Measurements from ENCODE around the gene NDOR1.

Gene NDOR1

GRCh38 chr9:137199411-137200121 lies 5.9 kb upstream of the NDOR1 start:
- no peak for DNase-seq

GRCh38 chr9:137200311-137201204 lies 4.9 kb upstream of the NDOR1 start, which contains the start of gene TPRN:
Gene TPRN (minus strand): TSS chr9:137200741. CDS start chr9:137200711, 30 bp downstream.
- DNase-seq = peak; percentile 98

- no peak for DNase-seq
Observed at GRCh38 chr9:137201205-137201868, 4.2 kb upstream of the NDOR1 start.

- DNase-seq = no peak
Observed at GRCh38 chr9:137202966-137203365, 2.5 kb upstream of the NDOR1 start.

DNA sequence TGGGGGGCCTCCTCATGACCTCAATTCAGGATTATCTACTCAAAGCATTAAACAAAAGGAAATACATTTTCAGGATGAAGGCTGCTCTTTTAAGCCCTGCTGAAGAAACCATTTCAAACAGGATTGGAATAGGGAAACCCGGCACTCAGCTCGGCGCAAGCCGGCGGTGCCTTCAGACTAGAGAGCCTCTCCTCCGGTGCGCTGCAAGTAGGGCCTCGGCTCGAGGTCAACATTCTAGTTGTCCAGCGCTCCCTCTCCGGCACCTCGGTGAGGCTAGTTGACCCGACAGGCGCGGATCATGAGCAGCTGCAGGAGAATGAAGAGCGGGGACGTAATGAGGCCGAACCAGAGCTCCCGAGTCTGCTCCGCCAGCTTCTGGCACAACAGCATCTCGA lies 772 bp upstream of the NDOR1 start:
- DNase-seq = no peak

- DNase-seq = no peak
Observed at GRCh38 chr9:137206602-137207001, 1.1 kb downstream of the NDOR1 start.

GRCh38 chr9:137211532-137211931 lies 6.0 kb downstream of the NDOR1 start:
- DNase-seq = no peak

DNA sequence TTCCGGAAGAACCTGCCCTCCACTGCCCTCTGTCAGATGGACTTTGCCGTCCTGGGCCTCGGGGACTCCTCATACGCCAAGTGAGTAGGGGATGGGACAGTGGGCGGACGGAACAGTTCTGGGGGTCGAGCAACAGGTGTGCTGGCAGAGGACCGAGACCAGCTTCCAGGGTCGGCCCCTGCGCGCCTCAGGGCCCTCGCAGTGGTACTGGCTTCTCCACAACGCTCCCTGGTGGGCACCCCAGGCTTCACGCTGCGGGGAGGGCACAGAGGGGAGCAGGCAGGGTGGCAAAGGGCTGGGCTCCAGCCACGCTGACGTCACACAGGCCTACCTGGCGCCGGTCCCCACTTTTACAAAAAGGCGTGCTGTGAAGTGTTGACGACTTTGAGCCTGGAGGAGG lies 7.0 kb downstream of the NDOR1 start:
- DNase-seq = no peak

DNA sequence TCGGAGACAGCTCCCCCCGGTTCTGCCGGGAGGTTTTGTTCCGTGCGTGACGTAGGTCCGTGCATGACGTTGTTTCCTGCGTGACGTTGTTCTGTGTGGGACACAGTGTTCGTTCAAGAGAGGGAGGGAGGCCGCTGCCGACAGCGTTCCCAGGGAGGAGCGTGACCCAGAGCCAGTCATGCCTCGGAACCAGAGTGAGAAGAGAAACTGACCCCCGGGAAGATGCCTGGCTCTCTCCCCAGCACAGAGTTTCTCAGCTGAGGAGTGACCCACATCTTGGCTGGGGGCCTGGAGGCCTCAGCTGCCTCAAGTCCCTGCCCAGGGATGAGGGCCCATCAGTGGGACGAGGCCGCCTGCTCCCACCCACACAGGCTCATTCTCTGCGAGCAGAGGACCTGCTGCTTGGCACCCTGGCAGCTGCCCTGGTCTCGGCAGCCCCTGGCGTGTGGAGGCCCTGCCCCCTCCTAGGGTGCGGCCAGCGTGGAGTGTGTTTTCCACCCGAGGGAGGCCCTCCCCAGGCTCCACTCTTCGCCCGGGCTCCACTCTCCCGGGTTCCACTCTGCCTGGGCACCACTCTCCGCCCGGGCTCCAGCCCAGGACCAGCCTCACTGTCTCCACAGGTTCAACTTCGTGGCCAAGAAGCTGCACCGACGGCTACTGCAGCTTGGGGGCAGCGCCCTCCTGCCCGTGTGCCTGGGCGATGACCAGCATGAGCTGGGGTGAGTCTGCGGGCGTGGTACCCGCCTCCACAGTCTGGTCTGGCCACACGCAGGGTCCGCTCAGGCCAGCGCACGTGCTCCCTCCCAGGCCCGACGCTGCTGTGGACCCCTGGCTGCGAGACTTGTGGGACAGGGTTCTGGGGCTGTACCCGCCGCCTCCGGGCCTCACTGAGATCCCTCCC lies 7.9 kb downstream of the NDOR1 start:
- no peak for DNase-seq

- no peak for DNase-seq
Observed at GRCh38 chr9:137214620-137215019, 9.1 kb downstream of the NDOR1 start.

GRCh38 chr9:137215196-137215986 lies 9.9 kb downstream of the NDOR1 start:
- no peak for DNase-seq

DNA sequence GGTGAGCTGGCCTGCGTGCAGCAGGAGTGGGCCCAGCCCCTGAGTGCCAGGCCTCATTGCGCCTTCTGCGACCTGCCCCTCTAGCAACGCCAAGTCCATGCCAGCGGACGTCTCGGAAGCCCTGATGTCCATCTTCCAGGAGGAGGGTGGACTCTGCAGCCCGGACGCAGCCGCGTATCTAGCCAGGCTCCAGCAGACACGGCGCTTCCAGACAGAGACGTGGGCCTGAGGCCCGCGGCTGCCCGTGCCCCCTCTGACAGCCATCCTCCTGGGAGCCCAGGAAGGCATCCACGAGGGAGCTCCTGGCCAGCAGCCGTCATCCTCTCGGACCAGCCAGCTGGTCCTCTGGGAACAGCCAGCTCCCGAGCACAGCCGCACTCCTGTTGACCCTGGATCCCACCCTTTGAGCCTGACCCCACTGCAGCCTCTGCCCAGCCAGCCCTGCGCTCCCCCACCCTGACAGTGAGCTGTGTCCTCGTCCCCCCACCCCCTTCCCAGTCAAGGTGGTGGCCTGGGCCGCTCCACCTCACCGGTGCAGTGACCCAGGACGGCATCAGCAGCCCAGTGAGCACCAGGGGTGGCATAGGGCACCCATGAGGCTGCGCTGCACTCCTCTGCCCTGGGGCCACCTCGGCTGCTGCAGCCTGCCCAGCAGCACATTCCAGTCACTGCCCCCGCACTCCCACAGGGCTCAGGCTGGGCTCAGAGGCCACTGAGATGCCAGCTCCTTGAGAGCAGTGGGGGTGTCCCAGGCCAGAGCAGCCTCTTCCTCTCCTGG lies 10.9 kb downstream of the NDOR1 start:
- no peak for DNase-seq

GRCh38 chr9:137217276-137218211 lies 12.0 kb downstream of the NDOR1 start:
- DNase-seq = no peak

- no peak for DNase-seq
Observed at GRCh38 chr9:137218212-137218753, 12.8 kb downstream of the NDOR1 start.

GRCh38 chr9:137218754-137219271 lies 13.3 kb downstream of the NDOR1 start:
- no peak for DNase-seq

- no peak for DNase-seq
Observed at GRCh38 chr9:137219757-137220316, 14.3 kb downstream of the NDOR1 start.

DNA sequence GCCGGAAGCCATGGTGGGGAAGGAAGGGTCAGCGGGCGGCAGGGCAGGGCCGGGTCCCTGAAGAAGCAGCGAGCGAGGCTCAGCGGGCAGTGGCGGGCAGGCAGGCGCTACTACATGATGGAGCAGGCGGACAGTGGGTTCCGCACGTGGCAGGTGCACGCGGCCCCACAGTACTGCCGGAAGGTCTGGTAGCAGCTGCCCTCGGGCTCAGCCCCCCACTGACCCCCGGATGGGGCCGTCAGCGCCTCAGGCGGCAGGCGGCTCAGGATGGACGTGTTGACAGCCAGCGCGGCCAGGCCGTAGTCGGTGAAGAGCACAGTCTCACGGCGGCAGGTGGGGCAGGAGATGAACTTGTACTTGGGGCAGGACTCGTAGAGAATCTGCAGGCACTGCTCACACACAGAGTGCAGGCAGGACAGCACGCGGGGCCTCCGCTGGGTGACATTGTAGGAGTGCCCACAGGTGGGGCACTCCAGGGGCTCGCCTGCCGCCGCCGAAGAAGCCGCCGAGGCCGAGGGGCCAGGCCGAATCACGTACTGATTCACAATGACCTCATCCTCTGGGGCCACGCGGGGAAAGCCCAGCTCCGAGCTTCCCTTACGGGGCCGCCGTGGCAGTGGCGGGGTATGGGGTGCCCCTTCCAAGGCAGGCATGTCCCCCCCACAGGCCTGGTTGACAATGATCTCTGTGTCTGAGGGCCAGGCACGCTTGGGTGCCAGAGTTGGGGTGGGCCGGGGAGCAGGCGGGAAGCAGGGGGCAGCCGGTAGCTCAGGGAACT lies 15.0 kb downstream of the NDOR1 start:
- DNase-seq = no peak

DNA sequence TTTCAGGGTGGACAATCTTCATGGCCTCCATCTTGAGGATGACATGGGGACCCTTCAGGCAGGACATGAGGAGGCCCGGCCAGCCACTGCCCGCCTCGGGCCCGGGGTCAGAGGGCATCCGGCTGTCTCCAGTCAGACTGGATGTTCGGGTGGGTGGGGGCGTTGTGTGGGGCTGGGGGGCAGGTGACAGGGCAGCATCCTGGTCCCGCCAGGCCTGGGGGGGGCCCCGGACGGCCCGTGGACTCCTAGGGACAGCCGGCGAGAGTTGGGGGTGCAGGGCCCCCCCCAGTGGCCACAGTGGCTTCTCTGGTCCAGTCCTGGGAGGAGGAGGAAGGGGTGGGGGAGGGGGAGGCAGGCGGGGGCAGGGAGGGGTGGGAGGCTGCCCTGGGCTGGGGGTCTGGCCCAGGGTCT lies 15.6 kb downstream of the NDOR1 start:
- no peak for DNase-seq
